Naive thymus-derived CD4-positive, alpha-beta T cell (primary cell): Measurements from ENCODE around the gene MCC. TPM values are rescaled to one million over a fixed set of nuclear protein-coding genes. Genes with fewer than 3 reads are reported as not detected.

Experiments
- ATAC-seq: fragments of 150-1000 bp; cut with Tn5 transposase; 2 replicates; pipeline ENCODE4 v1.10.0; 2021; ENCODE audit warnings: mild to moderate bottlenecking, moderate library complexity
- CTCF ChIA-PET: fragments of 350-600 bp; sonication (Branson Sonifier 250); formaldehyde crosslinking; loops from one replicate; lab custom pipeline; 2021; ENCODE audit warnings: antibody characterized with exemption; lab: Charles Lee
- POLR2A ChIA-PET: fragments of 350-600 bp; sonication (Branson Sonifier 250); formaldehyde crosslinking; loops from one replicate; lab custom pipeline; 2021; ENCODE audit warnings: antibody characterized with exemption, inconsistent platforms; lab: Charles Lee
- DNase-seq, 9 donors: peaks; one replicate each; pipeline versions ENCODE4 v3.0.0 to v3.0.0-alpha.2; 2020 to 2022; ENCODE audit warnings: mixed read lengths in 1 of 9
- H3K27ac ChIP-seq: one replicate; pipeline ENCODE4 v1.7.0; 2013; ENCODE audit warnings: mild to moderate bottlenecking, low read depth, low read length, moderate library complexity
- H3K27me3 ChIP-seq, 2 donors: one replicate each; pipeline ENCODE4 v1.7.0; 2013; ENCODE audit warnings: low read length in 2 of 2, mild to moderate bottlenecking in 2 of 2, moderate library complexity in 2 of 2; ENCODE audit not compliant: control insufficient read depth in 2 of 2, insufficient read depth in 2 of 2
- H3K36me3 ChIP-seq, 3 experiments: 1 replicate in 2 of 3; 2 replicates in 1 of 3; pipeline ENCODE4 v1.7.0; 2013; ENCODE audit warnings: low read length in 3 of 3, mild to moderate bottlenecking in 3 of 3, moderate library complexity in 1 of 3; ENCODE audit not compliant: insufficient read depth in 3 of 3, control insufficient read depth in 2 of 3
- H3K4me1 ChIP-seq, 2 donors: one replicate each; pipeline ENCODE4 v1.7.0; 2013; ENCODE audit warnings: low read length in 2 of 2, mild to moderate bottlenecking in 2 of 2, moderate library complexity in 1 of 2; ENCODE audit not compliant: control insufficient read depth in 2 of 2, insufficient read depth in 2 of 2
- H3K4me3 ChIP-seq: 2 replicates; pipeline ENCODE4 v1.7.0; 2013; ENCODE audit warnings: mild to moderate bottlenecking, low read length
- H3K9me3 ChIP-seq, 3 experiments: 1 replicate in 2 of 3; 2 replicates in 1 of 3; pipeline ENCODE4 v1.7.0; 2013; ENCODE audit warnings: low read length in 3 of 3; ENCODE audit not compliant: control insufficient read depth in 2 of 3
- H3K27ac Mint-ChIP-seq, 9 donors: one replicate each; pipeline ENCODE4 v1.8.0; 2020 to 2022; ENCODE audit warnings: mixed read lengths in 9 of 9, mild to moderate bottlenecking in 8 of 9, moderate library complexity in 5 of 9, inconsistent platforms in 2 of 9
- H3K27me3 Mint-ChIP-seq, 5 donors: one replicate each; pipeline ENCODE4 v1.8.0; 2021 to 2022; ENCODE audit warnings: mixed read lengths in 5 of 5, mild to moderate bottlenecking in 1 of 5
- H3K36me3 Mint-ChIP-seq, 5 donors: one replicate each; pipeline ENCODE4 v1.8.0; 2020 to 2022; ENCODE audit warnings: mixed read lengths in 5 of 5, mild to moderate bottlenecking in 3 of 5, inconsistent platforms in 1 of 5
- H3K4me1 Mint-ChIP-seq, 7 donors: one replicate each; pipeline ENCODE4 v1.8.0; 2020 to 2022; ENCODE audit warnings: mixed read lengths in 7 of 7, mild to moderate bottlenecking in 3 of 7, inconsistent platforms in 1 of 7
- H3K4me3 Mint-ChIP-seq, 10 donors: one replicate each; pipeline ENCODE4 v1.8.0; 2020 to 2022; ENCODE audit warnings: mild to moderate bottlenecking in 10 of 10, mixed read lengths in 10 of 10, moderate library complexity in 6 of 10, inconsistent platforms in 2 of 10
- H3K9me3 Mint-ChIP-seq, 11 donors: one replicate each; pipeline ENCODE4 v1.8.0; 2020 to 2022; ENCODE audit warnings: mixed read lengths in 11 of 11, mild to moderate bottlenecking in 4 of 11, inconsistent platforms in 1 of 11, moderate library complexity in 1 of 11
- intact Hi-C, 2 donors: fragments of 100-400 bp; cut with micrococcal nuclease; formaldehyde crosslinking; loops; one replicate each; pipeline ENCODE4 v1.15.1; 2023
- polyA plus RNA-seq, 2 donors: library from polyadenylated mRNA; unstranded; fragments of 300-500 nt; fragmentation: Illumina TruSeq; gene quantifications; one replicate each; pipeline ENCODE4 v1.2.3, GENCODE V29; 2021
- total RNA-seq, 6 experiments: library from RNA in 5 of 6; stranded (reverse) in 5 of 6; gene quantifications; 1 replicate in 5 of 6; 2 replicates in 1 of 6; pipeline ENCODE4 v1.2.3 and lab custom pipeline; 2021 to 2026

MCC gene
- total and polyA plus RNA-seq, 7 experiments from 2014 or later: 0.56 to 3.0 (median 0.89) TPM

DNA sequence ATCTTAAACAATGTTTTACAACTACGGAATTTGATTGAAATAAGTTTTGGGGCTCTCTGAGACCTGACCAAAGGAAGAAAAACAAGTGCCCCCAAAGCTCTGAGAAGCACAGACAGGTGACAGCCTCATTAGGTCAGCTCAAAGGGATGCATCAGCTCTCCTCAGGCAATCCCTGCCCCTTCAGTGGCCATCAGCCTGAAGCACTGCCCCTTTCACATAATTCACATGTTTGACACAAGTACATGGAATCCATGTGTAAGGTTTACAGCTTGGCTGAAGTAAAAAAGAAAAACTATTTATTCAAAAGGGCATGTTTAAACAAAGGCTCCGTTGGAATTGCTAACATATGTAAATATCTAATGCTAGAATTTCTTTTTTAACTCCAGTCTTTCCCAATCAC is 109.7 kb downstream of the MCC start:
- ChIA-PET POLR2A (interaction anchor here (1.1 kb wide), 1 partner anchor 10 kb away, joined by 3 read pairs; no protein-coding TSS in a partner anchor), CTCF (interaction anchor here (0.6 to 1.0 kb wide), 3 partner anchors 228 to 665 kb away, joined by 3 read pairs; no protein-coding TSS in a partner anchor)
- DNase-seq (peak in 1 of 9 donors; percentile 1), ATAC-seq (no peak)
- peak overlapping the region in 3 of 9 donors; percentile 8 to 42 (median 31) for H3K27ac Mint-ChIP-seq
- H3K36me3 Mint-ChIP-seq: peaks cover 0 to 10% (median 0%) of the 10 kb centered on the region in 5 donors
- H3K27me3 ChIP-seq: no peaks in the 10 kb centered on the region
- H3K36me3 ChIP-seq: no peaks in the 10 kb centered on the region
- no peaks in the 10 kb centered on the region for H3K9me3 ChIP-seq
- H3K27ac ChIP-seq: no peak overlapping the region
- H3K4me3 ChIP-seq: peak overlapping the region; percentile 18
- peaks cover 21 to 25% of the 10 kb centered on the region in 2 donors for H3K4me1 ChIP-seq
- peaks cover 0 to 2% (median 0%) of the 10 kb centered on the region in 11 donors for H3K9me3 Mint-ChIP-seq
- H3K27me3 Mint-ChIP-seq: peaks cover 11 to 29% (median 22%) of the 10 kb centered on the region in 5 donors
- H3K4me1 Mint-ChIP-seq: peaks cover 30 to 59% (median 52%) of the 10 kb centered on the region in 7 donors
- peak overlapping the region; percentile 52 to 78 (median 68) for H3K4me3 Mint-ChIP-seq
- intact Hi-C loops: loop anchor here in 1 of 2 donors (2.0 to 5.0 kb wide), 2 partner anchors 44 to 381 kb away; no protein-coding TSS in a partner anchor

DNA sequence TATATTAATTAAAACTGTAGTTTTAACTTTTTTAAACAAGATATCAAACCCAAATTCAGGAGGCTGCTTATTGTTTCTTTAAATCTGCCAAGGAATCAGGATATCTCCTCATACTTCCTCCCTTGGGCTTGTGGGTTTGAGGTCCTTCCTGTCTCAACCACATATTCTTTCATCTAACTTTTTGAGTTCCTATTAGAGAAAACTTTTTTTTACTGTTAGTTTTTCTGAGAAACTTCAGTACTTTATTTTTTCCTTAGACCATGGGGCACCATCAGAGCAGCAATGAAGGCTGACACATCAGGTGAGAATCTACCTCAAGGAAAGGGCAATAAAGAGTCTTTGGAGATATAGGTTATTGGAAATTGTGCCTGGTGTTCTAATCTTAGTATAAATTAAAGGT is 110.2 kb downstream of the MCC start:
- H3K4me1 ChIP-seq: peaks cover 21 to 25% of the 10 kb centered on the region in 2 donors
- POLR2A ChIA-PET: no interaction called here
- Mint-ChIP-seq H3K4me1 (peaks cover 30 to 59% (median 52%) of the 10 kb centered on the region in 7 donors), H3K9me3 (peaks cover 0 to 2% (median 0%) of the 10 kb centered on the region in 11 donors), H3K27ac (peak overlapping the region in 3 of 9 donors; percentile 40 to 44 (median 42)), H3K27me3 (peaks cover 8 to 26% (median 18%) of the 10 kb centered on the region in 5 donors), H3K4me3 (peak overlapping the region; percentile 52 to 75 (median 67)), H3K36me3 (peaks cover 0 to 10% (median 0%) of the 10 kb centered on the region in 5 donors)
- no peak overlapping the region for H3K27ac ChIP-seq
- CTCF ChIA-PET: interaction anchor here (0.6 to 0.7 kb wide), 2 partner anchors 230 to 665 kb away, joined by 3 read pairs; no protein-coding TSS in a partner anchor
- ATAC-seq: peak; percentile 42
- intact Hi-C loops: loop anchor here in 1 of 2 donors (2.0 to 5.0 kb wide), 2 partner anchors 43 to 381 kb away; no protein-coding TSS in a partner anchor
- H3K9me3 ChIP-seq: no peaks in the 10 kb centered on the region
- DNase-seq: peak in 7 of 9 donors; percentile 13 to 50 (median 39)
- H3K4me3 ChIP-seq: peak overlapping the region; percentile 18
- H3K36me3 ChIP-seq: no peaks in the 10 kb centered on the region
- H3K27me3 ChIP-seq: no peaks in the 10 kb centered on the region

DNA sequence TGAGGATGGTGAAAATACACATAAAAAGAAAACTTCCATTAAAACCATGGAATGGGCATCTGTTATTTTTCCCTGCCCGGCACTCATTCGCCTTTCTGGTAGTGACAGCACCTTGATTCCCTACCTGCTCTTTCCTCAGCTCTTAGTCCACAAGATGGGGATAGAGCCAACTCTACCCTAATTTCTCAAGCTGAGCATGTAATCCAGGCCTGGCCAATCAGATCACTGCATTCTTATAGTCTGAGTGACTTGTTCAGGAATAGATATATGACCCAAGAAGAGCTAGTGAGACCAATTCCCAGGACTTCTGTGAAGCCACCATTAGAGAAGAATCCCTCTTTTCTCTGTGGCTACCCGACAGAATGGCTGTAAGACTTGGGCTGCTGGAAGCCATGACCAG is 111.6 kb downstream of the MCC start:
- Histone ChIP-seq H3K9me3 (no peaks in the 10 kb centered on the region), H3K36me3 (no peaks in the 10 kb centered on the region), H3K27me3 (no peaks in the 10 kb centered on the region), H3K4me3 (no peak overlapping the region), H3K27ac (no peak overlapping the region), H3K4me1 (peaks cover 21 to 25% of the 10 kb centered on the region in 2 donors)
- Mint-ChIP-seq H3K4me1 (peaks cover 30 to 59% (median 52%) of the 10 kb centered on the region in 7 donors), H3K9me3 (peaks cover 0 to 2% (median 0%) of the 10 kb centered on the region in 11 donors), H3K27me3 (peaks cover 7 to 28% (median 14%) of the 10 kb centered on the region in 5 donors), H3K4me3 (no peak overlapping the region), H3K36me3 (peaks cover 0 to 12% (median 0%) of the 10 kb centered on the region in 5 donors), H3K27ac (no peak overlapping the region)
- ChIA-PET POLR2A (no interaction called here), CTCF (no interaction called here)
- intact Hi-C loops: loop anchor here in 1 of 2 donors (5.0 kb wide), 1 partner anchor 379 kb away; no protein-coding TSS in a partner anchor
- ATAC-seq (no peak), DNase-seq (no peak)

DNA sequence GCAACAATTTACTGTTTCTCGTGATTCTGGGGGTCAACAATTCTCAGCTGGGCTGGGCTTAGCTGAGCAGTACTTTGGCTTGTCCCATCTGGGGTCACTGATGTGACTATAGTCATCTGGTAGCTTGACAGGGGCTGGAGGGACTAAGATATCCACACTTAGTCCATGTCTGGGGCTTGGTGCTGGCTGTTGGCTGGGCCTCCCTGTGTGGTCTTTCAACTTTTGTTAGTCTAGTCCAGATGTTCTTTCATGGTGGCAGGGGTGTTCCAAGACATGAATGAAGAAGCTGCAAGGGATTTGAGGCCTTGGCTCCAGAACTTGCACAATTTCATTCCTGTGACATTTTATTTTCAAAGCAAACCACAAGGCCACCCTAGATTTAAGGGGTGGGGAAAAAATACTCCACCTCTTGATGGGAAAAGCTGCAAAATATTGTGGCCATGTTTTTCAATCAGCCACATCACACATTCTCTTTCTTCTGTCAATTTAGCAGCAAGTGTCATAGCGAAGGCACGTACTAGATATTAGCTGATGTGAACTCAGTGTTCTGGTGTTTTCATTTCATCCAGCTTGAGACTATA is 112.7 kb downstream of the MCC start:
- intact Hi-C loops: loop anchor here in 1 of 2 donors (5.0 kb wide), 1 partner anchor 378 kb away; no protein-coding TSS in a partner anchor
- H3K27me3 ChIP-seq: no peaks in the 10 kb centered on the region

DNA sequence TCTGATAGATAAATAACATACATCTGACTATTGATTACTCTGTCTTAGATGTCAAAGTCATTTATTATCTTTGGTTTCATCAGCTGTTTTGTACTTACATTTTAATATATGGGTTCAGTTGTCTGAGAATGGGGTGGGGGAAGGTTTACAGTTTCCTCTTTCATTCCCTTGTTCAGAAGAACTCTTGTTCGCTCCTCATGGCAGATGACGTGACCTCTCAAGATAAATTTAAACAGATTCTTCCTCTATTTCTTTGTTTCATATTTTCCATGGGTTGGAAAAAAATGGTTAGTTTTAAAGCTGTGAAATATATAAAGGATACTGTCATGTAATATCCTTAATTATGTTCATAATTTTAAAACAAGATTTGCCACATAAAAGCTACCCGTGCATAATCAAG is 114.8 kb downstream of the MCC start:
- no peaks in the 10 kb centered on the region for H3K9me3 ChIP-seq
- H3K4me3 ChIP-seq: no peak overlapping the region
- ChIA-PET CTCF (no interaction called here), POLR2A (interaction anchor here (0.6 kb wide), 1 partner anchor 277 kb away, joined by 3 read pairs; no protein-coding TSS in a partner anchor)
- H3K27me3 Mint-ChIP-seq: peaks cover 0 to 48% (median 6%) of the 10 kb centered on the region in 5 donors
- DNase-seq (no peak), ATAC-seq (no peak)
- no peaks in the 10 kb centered on the region for H3K27me3 ChIP-seq
- no peak overlapping the region for H3K4me3 Mint-ChIP-seq
- intact Hi-C loops: no loop called here
- no peak overlapping the region for H3K27ac ChIP-seq
- peaks cover 0 to 2% (median 0%) of the 10 kb centered on the region in 11 donors for H3K9me3 Mint-ChIP-seq
- H3K4me1 Mint-ChIP-seq: peaks cover 18 to 35% (median 28%) of the 10 kb centered on the region in 7 donors
- H3K36me3 Mint-ChIP-seq: peaks cover 0 to 12% (median 0%) of the 10 kb centered on the region in 5 donors
- H3K4me1 ChIP-seq: peaks cover 11 to 13% of the 10 kb centered on the region in 2 donors
- no peaks in the 10 kb centered on the region for H3K36me3 ChIP-seq
- H3K27ac Mint-ChIP-seq: no peak overlapping the region

More for the DNA sequence above, 112.7 kb downstream of the MCC start:
- CTCF ChIA-PET: no interaction called here
- DNase-seq (no peak), ATAC-seq (no peak)
- no peak overlapping the region for H3K4me3 Mint-ChIP-seq
- peaks cover 25 to 54% (median 46%) of the 10 kb centered on the region in 7 donors for H3K4me1 Mint-ChIP-seq
- Histone ChIP-seq H3K4me1 (peaks cover 21 to 25% of the 10 kb centered on the region in 2 donors), H3K27ac (no peak overlapping the region), H3K36me3 (no peaks in the 10 kb centered on the region), H3K9me3 (no peaks in the 10 kb centered on the region), H3K4me3 (no peak overlapping the region)
- POLR2A ChIA-PET: no interaction called here
- H3K27ac Mint-ChIP-seq: peak overlapping the region in 1 of 9 donors; percentile 27
- H3K9me3 Mint-ChIP-seq: peaks cover 0 to 2% (median 0%) of the 10 kb centered on the region in 11 donors
- H3K36me3 Mint-ChIP-seq: peaks cover 0 to 12% (median 0%) of the 10 kb centered on the region in 5 donors
- H3K27me3 Mint-ChIP-seq: peaks cover under 1 to 33% (median 7%) of the 10 kb centered on the region in 5 donors

DNA sequence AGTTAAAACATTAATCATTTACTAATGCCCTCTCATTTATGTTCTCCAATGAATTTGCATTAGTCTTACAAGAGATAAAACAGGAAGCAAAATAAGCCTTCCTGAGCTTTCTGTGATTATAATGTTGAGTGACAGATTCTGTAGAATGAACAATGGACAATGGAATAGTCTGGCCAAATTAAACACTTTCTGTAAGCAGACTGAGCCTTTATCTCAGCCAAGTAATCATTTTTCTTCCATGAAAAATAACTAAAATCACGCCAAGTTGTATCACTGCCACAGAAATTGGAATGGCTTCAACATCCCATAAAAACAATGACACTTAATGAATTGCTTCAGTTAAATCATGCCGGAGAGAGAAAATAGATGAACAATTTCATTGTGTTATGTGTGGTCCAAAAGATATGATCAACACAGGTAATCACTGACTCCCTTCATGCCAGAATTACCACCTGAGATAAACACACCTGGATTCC is 116.5 kb downstream of the MCC start:
- intact Hi-C loops: no loop called here
- CTCF ChIA-PET: interaction anchor here (0.6 to 0.7 kb wide), 2 partner anchors 192 to 363 kb away, joined by 3 to 4 read pairs; no protein-coding TSS in a partner anchor

More for the DNA sequence above, 116.5 kb downstream of the MCC start:
- ATAC-seq (no peak), DNase-seq (no peak)
- Mint-ChIP-seq H3K27me3 (peaks cover 0 to 59% (median 6%) of the 10 kb centered on the region in 5 donors), H3K9me3 (no peaks in the 10 kb centered on the region), H3K36me3 (peaks cover 0 to 8% (median 0%) of the 10 kb centered on the region in 5 donors), H3K27ac (no peak overlapping the region), H3K4me1 (peaks cover 4 to 19% (median 16%) of the 10 kb centered on the region in 7 donors), H3K4me3 (no peak overlapping the region)
- POLR2A ChIA-PET: no interaction called here
- no peak overlapping the region for H3K4me3 ChIP-seq
- H3K27ac ChIP-seq: no peak overlapping the region
- H3K4me1 ChIP-seq: peaks cover 0 to under 1% of the 10 kb centered on the region in 2 donors
- H3K27me3 ChIP-seq: no peaks in the 10 kb centered on the region
- H3K9me3 ChIP-seq: no peaks in the 10 kb centered on the region
- H3K36me3 ChIP-seq: no peaks in the 10 kb centered on the region
